Progenitor cell of endocrine pancreas (in vitro differentiated cells): ENCODE measurements around the gene GNB1L. TPM values are rescaled to one million over a fixed set of nuclear protein-coding genes. Genes with fewer than 3 reads are reported as not detected.

ENCODE experiments used
- DNase-seq: peaks from one replicate; pipeline ENCODE4 v3.0.0; 2021; ENCODE audit warnings: low spot score; ENCODE audit not compliant: unreplicated experiment
- H3K27ac Mint-ChIP-seq: 2 replicates; pipeline ENCODE4 v1.8.0; 2021; ENCODE audit warnings: mild to moderate bottlenecking, moderate library complexity, mixed read lengths
- H3K27me3 Mint-ChIP-seq: 2 replicates; pipeline ENCODE4 v1.8.0; 2021; ENCODE audit warnings: mixed read lengths
- H3K36me3 Mint-ChIP-seq: 2 replicates; pipeline ENCODE4 v1.8.0; 2022; ENCODE audit warnings: mixed read lengths; ENCODE audit not compliant: insufficient read depth
- H3K4me1 Mint-ChIP-seq: 2 replicates; pipeline ENCODE4 v1.8.0; 2021; ENCODE audit warnings: low read depth, mixed read lengths
- H3K4me3 Mint-ChIP-seq: 2 replicates; pipeline ENCODE4 v1.8.0; 2021; ENCODE audit warnings: low read depth, mild to moderate bottlenecking, moderate library complexity, mixed read lengths
- H3K9me3 Mint-ChIP-seq: 2 replicates; pipeline ENCODE4 v1.8.0; 2021; ENCODE audit warnings: low read depth, mixed read lengths
- total RNA-seq: library from RNA; stranded (reverse); gene quantifications from 2 replicates; pipeline ENCODE4 v1.2.1, GENCODE V29; 2021
- TF ChIP-seq, protein P1 (sequence below): fragments of 200-600 bp; sonication (generic); IDR thresholded peaks from one replicate; pipeline ENCODE4 v1.5.0; 2021; ENCODE audit warnings: antibody characterized with exemption, mild to moderate bottlenecking; ENCODE audit not compliant: unreplicated experiment

The GNB1L gene
- total RNA-seq, 1 donor from 2014 or later = 9.9 TPM

DNA sequence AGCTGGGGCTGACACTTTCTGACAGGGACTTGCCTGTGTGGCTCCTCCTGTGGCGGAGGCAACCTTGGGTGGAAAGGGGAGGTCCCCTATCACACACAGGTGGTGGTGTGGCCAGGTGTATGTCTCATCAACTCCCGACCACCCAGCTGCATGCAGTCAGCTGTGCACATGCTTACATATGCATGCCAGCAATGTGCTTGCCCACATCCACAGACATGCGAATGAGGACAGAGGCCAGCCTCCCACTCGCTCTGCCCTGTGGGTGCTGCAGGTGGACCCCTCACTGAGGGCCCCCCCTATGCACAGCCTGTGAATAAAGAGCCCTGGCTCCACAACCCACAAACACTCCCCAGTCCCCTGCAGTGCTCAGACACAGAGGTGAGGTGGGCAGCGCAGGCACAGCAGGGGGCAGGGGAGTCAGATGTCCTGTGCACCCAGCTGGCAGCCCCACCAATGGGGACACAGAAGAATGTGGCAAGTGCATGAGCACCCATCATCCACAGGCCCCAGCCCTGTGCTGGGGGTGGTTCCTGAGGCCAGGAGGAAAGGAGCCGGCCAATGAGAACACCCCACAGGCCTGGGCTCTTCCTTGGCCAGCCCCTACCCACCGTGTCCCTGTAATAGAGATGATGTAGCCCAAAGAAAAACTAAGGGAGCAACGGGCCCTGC lies 9.5 kb downstream of the GNB1L start:
- H3K9me3 Mint-ChIP-seq = no peaks in the 10 kb centered on the region
- H3K27ac Mint-ChIP-seq = no peak overlapping the region
- peaks cover 4% of the 10 kb centered on the region for H3K36me3 Mint-ChIP-seq
- peaks cover 18% of the 10 kb centered on the region for H3K4me1 Mint-ChIP-seq
- TF ChIP-seq, protein P1, sequence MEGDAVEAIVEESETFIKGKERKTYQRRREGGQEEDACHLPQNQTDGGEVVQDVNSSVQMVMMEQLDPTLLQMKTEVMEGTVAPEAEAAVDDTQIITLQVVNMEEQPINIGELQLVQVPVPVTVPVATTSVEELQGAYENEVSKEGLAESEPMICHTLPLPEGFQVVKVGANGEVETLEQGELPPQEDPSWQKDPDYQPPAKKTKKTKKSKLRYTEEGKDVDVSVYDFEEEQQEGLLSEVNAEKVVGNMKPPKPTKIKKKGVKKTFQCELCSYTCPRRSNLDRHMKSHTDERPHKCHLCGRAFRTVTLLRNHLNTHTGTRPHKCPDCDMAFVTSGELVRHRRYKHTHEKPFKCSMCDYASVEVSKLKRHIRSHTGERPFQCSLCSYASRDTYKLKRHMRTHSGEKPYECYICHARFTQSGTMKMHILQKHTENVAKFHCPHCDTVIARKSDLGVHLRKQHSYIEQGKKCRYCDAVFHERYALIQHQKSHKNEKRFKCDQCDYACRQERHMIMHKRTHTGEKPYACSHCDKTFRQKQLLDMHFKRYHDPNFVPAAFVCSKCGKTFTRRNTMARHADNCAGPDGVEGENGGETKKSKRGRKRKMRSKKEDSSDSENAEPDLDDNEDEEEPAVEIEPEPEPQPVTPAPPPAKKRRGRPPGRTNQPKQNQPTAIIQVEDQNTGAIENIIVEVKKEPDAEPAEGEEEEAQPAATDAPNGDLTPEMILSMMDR = no peak
- no peak overlapping the region for H3K4me3 Mint-ChIP-seq
- no peak for DNase-seq
- H3K27me3 Mint-ChIP-seq = no peaks in the 10 kb centered on the region

DNA sequence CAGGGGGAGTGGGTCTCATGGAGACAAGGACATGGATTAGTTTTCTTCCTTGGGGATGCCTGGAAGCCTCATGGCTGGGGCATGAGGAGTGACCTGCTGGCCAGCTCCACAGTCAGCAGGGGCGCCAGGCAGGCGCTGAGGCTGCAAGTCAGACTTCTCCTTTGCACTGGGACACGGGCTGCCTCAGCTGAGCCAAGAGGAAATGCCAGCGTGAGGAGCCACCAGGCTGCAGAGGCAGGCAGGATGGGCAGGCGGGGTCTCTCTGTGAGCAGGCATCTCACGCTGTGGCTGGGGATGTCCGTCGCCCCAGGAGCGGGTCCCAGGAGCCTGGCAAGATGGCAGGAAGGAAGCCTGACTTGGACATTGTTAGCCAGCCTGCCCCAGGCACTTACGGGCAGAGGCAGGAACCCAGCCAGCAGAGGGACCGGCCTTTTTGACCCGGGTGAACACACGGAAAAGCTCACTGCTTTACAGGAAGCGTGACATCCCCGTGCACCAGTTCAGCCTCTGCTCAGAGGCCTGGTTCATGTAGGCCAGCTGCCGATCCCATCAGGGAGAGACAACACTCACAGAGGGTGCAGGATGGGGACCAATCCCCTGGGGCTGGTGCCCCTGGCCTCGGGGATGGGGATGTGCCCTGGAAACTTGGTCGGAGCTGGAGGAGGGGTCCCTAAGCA lies 10.2 kb downstream of the GNB1L start:
- TF ChIP-seq, protein P1 = no peak
- Mint-ChIP-seq H3K27ac (no peak overlapping the region), H3K27me3 (no peaks in the 10 kb centered on the region), H3K4me3 (no peak overlapping the region), H3K36me3 (no peaks in the 10 kb centered on the region), H3K9me3 (no peaks in the 10 kb centered on the region), H3K4me1 (peaks cover 14% of the 10 kb centered on the region)
- DNase-seq = no peak

DNA sequence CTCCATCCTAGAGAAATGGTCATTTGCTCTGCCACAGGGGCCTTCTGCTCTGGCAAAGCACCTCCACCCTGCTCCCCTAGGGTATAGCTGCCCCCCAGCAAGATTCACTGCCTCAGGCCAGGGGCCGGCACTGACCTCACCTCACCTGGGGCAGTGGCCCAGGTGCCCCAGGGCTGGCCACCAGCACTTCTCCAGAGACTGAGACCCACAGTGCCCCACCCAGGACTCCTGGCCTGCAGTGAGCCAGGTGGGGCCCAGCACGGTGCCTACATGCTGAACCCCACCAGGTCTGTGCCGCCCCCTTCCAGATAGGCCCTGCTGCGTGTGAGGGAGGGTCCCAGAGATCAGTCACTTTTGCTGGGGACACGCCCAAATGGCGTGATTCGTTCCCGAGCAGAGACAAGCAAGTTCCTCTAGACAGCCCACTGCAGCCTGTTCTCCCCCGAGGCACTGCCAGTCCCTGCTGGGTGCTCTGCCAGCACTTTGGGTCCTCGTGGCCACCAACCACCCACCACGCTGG lies 10.8 kb downstream of the GNB1L start:
- Mint-ChIP-seq H3K27ac (no peak overlapping the region), H3K4me1 (peaks cover 13% of the 10 kb centered on the region)
- DNase-seq = no peak

DNA sequence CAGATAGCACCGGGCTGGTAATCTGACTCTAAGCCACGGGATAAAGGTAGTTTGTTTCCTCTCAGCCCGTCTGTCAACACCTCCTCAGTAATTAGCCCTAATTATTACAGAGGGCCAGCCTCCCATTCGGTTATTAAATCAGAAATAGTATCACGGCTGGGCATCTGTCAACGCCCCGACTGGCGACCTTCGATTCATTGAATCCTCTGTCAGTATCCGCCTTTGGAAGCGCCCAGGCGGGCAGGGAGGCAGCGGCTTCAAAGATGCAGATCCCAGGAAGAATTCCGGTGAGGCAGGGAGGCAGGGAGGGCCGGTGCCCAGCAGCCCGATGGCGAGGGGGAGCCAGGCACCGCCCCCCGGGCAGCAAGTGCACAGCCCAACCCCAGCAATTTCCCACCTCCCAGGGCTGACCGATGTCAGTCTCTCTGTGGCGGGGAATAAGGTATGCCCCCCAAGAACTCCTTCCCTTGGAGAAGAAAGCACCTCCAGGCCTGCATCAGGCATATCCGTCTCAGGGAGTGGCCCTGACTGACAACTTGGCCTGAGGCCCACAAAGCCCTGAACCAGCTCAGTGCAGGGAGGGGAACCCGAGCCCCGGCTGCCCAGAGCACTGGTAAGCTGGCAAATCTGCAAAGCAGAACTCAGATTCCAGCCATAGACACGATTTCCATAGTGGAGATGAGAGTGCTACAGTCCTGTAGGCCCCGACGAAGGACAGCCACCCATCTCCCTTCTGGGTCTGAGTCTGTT lies 11.4 kb downstream of the GNB1L start:
- TF ChIP-seq, protein P1 = no peak
- H3K27ac Mint-ChIP-seq = peak overlapping the region; percentile 52
- peaks cover 12% of the 10 kb centered on the region for H3K4me1 Mint-ChIP-seq
- no peaks in the 10 kb centered on the region for H3K36me3 Mint-ChIP-seq
- no peaks in the 10 kb centered on the region for H3K9me3 Mint-ChIP-seq
- no peaks in the 10 kb centered on the region for H3K27me3 Mint-ChIP-seq
- no peak overlapping the region for H3K4me3 Mint-ChIP-seq
- no peak for DNase-seq

More for the DNA sequence above, 10.8 kb downstream of the GNB1L start:
- Mint-ChIP-seq H3K36me3 (no peaks in the 10 kb centered on the region), H3K4me3 (no peak overlapping the region), H3K9me3 (no peaks in the 10 kb centered on the region), H3K27me3 (no peaks in the 10 kb centered on the region)
- TF ChIP-seq, protein P1 = no peak
